HG03565 (cell line): ENCODE results near the gene SELENOH.

Experiments
- ATAC-seq: cut with Tn5 transposase; IDR thresholded peaks from one replicate; pipeline ENCODE4 v1.9.1; 2021; ENCODE audit warnings: mild to moderate bottlenecking, moderate library complexity; ENCODE audit not compliant: unreplicated experiment

The SELENOH gene

DNA sequence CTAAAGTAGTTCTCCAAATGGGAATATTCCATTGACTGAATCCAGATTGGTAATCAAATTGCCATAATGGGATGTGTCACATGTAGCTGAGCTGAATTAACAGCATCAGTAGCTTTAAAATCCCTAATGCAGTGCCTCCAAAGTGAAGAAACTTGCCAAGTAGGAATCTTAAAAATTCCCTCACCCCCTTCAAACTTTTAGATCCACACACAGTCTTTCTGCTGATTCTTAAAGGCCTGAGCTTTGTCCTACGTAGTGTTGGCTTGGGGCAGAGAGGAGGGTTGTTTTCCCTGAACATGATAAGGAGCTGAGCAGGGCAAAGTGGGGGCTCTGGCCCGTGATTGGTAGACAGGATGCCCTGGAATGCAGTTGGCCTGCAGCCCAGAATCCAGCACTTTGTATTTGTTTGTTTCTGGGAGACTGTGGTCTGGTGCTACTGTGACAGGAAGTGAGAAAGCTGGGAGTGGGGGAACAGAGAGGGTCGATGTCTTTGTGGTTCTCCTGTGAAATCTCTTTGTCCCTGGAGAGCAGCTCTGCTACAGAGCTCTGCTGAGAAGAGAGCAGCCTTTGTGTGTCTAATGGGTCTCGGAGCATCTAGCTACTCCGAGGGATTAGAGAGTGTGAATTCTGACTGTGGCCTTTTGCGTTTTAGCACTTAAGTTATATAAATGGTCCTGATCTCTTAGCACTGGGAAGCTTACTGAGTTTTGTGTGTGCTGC lies 37.2 kb downstream of the SELENOH start:
- no peak for ATAC-seq

DNA sequence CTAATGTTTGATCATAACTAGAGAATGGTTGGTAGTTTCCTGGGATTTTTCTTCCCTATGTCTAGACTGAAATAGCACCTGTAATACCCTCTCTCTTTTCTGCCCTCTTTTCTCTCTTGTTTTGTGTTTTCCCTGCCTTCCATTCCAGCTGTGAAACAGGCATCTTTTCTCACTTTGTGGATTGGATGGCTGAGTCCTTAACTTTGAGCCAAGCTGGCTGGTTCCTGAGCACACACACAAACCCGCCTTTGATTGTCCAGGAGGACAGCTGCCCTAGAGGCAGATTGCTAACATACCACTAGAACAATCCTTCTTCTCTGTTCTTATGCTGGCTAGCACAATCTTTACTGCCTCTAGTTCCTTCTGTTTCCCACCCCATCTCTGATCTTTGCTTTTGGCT lies 38.0 kb downstream of the SELENOH start:
- ATAC-seq, result no peak

DNA sequence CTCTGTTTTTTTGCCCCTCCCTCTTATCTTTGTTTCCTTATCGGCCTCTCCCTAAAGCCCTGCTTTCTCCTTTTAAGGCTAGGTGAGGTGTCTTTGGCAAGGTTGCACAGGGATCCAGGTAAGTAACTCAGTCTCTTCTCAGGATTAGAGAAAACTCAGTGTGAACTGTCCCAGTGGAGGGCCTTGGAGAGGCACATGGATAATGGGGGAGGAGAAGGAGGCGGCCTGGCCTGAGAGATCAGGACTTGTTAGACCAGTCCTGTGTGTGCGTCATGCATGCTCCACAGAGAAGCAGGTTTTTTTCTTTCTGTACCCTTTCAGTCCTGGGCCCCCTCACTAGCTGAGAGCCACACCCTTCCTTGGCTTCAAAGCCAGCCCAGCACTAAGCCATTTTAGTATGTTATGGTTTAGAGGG lies 40.2 kb downstream of the SELENOH start:
- ATAC-seq, result no peak

DNA sequence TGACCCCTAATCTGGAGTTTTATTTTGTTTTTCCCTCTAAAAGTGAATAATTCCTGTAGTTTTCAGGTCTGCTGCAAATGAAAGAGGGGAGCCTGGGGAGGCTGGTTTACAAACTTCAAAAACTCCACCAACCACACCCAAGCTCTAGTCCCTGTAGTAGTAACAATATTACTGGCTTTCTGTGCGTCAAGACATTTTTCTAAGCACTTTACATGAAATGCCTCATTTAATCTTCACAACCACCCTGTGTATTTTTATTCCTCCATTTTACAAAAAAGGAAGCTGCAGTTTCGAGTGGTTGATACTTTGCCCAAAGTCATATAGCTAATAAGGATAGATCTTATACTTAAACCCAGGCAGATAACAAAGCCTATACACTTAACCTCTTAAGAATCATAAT lies 43.8 kb downstream of the SELENOH start:
- peak; percentile 68 for ATAC-seq

DNA sequence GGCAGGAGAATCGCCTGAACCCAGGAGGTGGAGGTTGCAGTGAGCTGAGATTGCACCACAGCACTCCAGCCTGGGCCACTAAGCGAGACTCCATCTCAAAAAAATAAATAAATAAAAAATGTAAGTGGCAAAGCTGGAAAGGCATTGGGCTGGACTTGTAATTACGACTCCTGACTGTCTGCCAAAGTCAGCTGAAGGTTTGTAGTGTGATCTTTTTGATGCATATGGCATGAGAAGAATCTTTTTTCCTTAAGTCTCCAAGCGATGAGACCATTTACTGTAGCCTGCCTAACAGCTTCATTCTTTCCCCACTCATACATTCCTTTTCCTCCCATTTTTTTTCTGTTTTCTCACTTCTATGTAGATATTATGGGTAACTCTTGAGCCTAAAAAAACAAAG lies 45.1 kb downstream of the SELENOH start:
- no peak for ATAC-seq

DNA sequence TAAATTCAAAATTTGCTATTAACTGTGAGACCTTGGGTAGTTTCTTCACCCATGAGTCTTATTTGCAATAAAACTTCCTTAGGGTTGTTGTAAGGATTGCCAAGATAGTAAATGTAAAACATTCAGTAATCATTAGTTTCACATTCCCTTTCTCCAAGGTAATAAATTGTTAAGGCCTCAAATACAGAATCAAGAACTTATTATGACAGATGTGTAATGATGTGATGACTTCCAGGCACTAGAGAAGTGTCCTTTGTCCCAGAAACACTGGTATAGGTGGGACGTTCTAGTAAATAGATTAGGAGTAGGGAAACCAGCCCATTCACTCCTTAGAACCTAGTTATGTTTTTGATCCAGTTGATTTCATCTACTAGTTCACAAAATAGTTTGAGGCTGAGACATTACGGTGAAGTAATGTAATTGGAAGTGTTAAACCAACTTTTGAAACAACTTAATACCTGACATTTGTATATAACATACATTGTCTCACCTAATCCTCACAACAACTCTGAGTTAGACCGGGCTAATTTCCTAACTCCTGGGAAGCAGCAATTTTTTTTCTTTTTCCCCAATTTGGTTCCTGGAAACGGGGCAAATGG lies 45.8 kb downstream of the SELENOH start:
- no peak for ATAC-seq

DNA sequence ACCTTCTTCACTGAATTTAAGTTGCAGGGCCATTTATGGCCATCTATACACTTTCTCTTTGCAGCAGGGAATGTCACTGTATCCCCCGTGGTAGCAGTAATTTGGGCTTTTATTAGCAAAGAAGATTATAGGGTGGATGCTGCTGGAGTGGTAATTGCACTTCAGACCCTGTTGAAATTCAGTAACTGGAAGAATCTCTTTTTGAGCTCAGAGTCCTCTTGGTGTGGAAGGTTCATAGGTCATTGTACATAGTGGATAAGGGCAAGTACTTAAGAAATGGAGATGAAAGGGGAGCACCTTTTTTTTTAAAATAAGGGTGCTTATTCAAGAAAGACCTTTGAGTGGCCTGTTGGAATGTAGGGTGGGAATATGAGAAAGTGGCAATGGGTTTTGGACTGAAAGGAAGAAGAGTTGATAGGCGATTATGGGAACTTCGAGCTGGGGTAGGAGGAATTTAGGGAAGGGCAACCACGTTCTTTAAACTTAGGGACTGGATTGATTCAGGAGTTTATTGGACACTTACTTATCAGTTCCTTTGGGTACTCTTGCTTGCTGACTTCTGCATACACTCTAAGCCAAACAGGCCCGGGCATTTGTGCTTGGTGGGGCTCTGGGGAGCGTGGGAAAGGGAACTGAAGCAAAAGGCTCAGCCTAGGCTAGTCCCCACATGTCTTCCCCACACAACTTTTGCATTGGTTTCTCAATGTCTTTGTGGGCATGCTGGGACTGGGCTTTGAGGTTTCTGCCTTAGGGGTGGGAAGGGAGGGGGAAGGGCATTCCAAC lies 46.8 kb downstream of the SELENOH start:
- ATAC-seq, result no peak

DNA sequence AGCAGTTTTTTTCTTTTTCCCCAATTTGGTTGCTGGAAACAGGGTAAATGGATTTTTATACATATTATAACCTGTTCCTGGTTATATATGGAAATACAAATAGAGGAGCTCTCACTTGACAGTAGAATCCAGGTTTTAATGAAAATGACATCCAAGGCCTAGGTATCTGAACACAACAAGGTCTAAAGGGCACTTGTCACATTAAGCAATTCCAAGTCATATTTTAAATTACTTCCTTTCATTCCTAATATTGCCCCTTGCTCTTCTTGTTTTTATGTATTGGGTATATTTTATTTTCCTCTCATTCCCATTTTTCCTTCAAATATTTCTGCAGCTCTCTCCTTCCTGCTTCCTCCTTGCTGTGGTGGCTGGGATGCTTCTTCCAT lies 47.4 kb downstream of the SELENOH start:
- no peak for ATAC-seq

DNA sequence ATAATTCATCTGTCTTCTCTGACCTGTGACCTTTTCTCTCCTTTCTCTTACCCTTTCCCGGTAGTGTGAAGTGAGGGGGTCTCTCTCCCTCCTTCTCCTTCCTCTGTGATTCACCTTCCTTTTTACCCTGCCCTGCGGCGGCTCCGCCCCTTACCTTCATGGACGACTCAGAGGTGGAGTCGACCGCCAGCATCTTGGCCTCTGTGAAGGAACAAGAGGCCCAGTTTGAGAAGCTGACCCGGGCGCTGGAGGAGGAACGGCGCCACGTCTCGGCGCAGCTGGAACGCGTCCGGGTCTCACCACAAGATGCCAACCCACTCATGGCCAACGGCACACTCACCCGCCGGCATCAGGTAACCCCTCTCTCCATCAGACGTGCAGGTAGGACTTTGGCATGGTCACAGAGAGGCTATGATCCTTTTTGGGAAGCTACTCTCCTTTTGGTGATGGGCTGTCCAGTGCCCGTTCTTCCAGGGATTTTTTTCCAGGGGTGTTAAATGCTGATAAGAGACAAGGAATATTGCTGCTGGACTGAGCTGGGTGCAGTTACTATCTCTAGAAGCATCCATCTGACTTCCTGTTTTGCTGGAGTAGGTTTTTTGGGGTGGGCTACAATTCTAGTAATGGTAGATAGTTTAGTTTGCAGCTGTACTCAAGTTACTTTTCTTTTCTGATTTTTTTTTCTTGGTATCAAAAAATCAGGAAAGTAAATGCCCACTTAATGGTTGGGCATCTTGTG lies 50.2 kb downstream of the SELENOH start:
- no peak for ATAC-seq

DNA sequence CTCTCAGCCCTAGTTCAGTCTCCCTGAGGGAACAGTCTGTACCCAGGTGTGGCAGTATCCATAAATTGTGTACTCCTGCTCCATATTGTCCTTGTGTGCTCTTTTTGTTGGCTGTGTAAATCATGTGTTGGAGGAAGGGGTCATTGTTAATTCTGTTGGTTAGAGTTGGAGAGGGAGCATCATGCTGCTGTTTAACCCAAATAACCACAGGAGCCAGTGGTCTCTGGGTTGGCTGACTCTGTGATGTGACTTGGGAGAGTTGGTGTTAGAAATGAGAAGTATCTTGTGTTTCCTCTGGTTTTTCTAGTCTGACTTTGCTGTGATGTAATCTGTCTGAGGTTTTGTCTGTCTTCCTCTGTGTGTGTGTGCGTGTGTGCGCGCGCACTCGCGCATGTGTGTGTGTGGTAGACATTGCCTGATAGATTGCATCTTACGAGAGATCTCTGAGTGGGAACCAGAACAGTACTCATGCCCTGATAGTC lies 50.8 kb downstream of the SELENOH start:
- ATAC-seq, result peak; percentile 94

DNA sequence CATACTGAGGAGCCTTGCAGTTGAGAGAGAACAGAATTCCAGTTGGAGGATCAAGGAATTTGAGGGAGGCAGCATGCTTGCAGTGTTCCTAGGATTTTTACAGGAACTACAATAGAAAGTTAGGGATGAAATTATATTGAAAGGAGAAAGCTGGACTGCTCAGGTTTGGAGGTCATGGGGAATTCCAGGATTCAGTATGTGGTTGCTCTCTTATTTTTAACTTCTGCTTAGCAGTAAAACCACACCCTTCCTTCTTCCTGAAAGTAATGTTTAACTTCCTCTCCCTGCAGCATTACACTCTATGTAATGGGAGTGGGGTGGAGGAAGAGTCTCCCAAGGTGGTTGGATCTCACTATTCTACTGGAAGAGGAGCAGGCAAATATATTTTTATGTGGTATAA lies 51.6 kb downstream of the SELENOH start:
- no peak for ATAC-seq
